Suprapubic skin (tissue), 4 donors: Measurements from ENCODE around the gene KCNH6.

Source experiments
- EP300 ChIP-seq: sonication (generic); formaldehyde crosslinking; IDR thresholded peaks from one replicate; pipeline ENCODE4 v1.6.1; 2017; ENCODE audit warnings: antibody characterized with exemption
- POLR2A ChIP-seq, 2 donors: fragments of 450-650 bp; IDR thresholded peaks; one replicate each; pipeline ENCODE4 v1.6.1; 2017; ENCODE audit warnings: antibody characterized with exemption in 2 of 2, mild to moderate bottlenecking in 2 of 2, moderate library complexity in 2 of 2
- POLR2AphosphoS5 ChIP-seq, 3 donors: sonication (generic); formaldehyde crosslinking; IDR thresholded peaks; one replicate each; pipeline ENCODE4 v1.6.1; 2017; ENCODE audit warnings: antibody characterized with exemption in 3 of 3
- TF ChIP-seq, protein P1 (sequence below), 2 donors: fragments of 200-600 bp in 1 of 2; fragments of 450-650 bp in 1 of 2; sonication (generic) in 1 of 2; IDR thresholded peaks; one replicate each; pipeline ENCODE4 v1.5.1; 2016 to 2019; ENCODE audit warnings: antibody characterized with exemption in 2 of 2, mild to moderate bottlenecking in 1 of 2, moderate library complexity in 1 of 2

DNA sequence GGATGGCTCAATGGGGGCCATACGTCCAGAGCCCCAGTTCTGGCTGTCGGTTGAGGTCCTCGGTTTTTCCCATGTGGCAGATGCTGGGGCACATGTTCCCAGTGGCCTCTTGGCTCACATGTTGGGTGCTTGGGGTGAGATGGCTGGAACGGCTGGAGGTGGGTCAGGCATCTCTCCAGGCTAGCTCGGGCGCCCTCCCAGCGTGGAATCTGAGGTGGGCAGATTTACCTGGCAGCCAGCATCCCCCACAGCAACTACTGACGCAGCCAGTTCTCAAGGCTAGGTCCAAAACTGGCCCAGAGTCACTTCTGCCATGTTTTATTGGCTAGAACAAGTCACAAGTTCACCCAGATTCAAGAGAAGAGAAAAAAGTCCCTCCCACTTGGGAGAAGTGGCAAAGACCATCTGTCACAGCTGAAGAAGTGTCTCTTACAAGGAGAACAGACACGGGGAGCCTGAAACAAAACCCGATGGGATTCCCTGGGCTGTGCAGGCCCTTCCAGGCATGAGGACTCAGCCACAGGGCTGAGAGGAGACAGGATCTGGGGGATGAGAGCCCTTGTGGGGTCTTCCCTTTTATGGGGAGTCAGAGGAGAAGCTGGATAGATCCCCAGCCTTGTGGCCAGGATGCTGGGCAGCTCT, 31.1 kb upstream of the KCNH6 start:
- TF ChIP-seq, protein P1, sequence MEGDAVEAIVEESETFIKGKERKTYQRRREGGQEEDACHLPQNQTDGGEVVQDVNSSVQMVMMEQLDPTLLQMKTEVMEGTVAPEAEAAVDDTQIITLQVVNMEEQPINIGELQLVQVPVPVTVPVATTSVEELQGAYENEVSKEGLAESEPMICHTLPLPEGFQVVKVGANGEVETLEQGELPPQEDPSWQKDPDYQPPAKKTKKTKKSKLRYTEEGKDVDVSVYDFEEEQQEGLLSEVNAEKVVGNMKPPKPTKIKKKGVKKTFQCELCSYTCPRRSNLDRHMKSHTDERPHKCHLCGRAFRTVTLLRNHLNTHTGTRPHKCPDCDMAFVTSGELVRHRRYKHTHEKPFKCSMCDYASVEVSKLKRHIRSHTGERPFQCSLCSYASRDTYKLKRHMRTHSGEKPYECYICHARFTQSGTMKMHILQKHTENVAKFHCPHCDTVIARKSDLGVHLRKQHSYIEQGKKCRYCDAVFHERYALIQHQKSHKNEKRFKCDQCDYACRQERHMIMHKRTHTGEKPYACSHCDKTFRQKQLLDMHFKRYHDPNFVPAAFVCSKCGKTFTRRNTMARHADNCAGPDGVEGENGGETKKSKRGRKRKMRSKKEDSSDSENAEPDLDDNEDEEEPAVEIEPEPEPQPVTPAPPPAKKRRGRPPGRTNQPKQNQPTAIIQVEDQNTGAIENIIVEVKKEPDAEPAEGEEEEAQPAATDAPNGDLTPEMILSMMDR (IDR thresholded peaks at IDR 0.05) = no peak
- no peak for TF ChIP-seq POLR2A (IDR thresholded peaks at IDR 0.05)
- TF ChIP-seq POLR2AphosphoS5 (IDR thresholded peaks at IDR 0.05) = no peak
- TF ChIP-seq EP300 = no peak
